ENCODE measurements around the gene NFIB.

DNA sequence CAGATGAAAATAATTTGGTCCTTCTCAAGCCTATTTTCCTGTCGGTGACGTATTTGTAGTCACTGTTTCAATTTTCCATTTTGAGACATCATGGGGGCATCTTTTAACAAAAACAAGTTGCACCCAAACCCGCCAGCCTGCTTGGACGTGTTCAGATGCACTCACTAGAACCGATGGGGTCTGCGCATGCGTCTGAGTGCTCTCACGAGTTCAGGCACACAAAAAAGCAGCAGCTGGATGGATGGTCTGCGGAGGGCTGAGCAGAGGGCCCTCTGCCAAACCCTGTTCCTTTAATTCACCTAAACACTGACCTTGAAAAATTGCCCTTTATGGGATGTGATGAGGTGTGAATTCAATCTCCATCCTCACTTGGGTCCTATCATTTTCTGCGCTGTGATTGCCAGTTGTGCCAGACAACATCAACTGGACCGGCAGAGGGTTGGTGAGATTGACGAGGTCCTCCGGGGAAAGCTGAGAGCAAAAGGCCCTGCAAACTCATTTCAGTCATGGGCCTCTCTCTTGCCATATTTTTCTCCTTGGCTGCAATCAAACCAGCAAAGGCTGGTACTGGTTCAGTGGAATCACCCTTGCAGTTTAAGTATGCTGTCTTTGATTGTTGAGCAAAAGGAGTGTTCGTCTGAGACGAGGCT, 251.9 kb downstream of the NFIB start:
- TF ChIP-seq, protein P1, sequence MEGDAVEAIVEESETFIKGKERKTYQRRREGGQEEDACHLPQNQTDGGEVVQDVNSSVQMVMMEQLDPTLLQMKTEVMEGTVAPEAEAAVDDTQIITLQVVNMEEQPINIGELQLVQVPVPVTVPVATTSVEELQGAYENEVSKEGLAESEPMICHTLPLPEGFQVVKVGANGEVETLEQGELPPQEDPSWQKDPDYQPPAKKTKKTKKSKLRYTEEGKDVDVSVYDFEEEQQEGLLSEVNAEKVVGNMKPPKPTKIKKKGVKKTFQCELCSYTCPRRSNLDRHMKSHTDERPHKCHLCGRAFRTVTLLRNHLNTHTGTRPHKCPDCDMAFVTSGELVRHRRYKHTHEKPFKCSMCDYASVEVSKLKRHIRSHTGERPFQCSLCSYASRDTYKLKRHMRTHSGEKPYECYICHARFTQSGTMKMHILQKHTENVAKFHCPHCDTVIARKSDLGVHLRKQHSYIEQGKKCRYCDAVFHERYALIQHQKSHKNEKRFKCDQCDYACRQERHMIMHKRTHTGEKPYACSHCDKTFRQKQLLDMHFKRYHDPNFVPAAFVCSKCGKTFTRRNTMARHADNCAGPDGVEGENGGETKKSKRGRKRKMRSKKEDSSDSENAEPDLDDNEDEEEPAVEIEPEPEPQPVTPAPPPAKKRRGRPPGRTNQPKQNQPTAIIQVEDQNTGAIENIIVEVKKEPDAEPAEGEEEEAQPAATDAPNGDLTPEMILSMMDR (IDR thresholded peaks at IDR 0.05): no peak
- TF ChIP-seq E2F5 (CRISPR knock-in tag; IDR thresholded peaks at IDR 0.05) (no peak), MXD4 (CRISPR knock-in tag; IDR thresholded peaks at IDR 0.05; ENCODE audit: borderline replicate concordance) (no peak), ZNF232 (CRISPR knock-in tag; IDR thresholded peaks at IDR 0.05) (no peak), CREB1 (CRISPR knock-in tag; IDR thresholded peaks at IDR 0.05) (no peak), EMX1 (CRISPR knock-in tag; IDR thresholded peaks at IDR 0.05) (no peak), CREM (CRISPR knock-in tag; IDR thresholded peaks at IDR 0.05) (no peak)
- TF ChIP-seq, protein P2, sequence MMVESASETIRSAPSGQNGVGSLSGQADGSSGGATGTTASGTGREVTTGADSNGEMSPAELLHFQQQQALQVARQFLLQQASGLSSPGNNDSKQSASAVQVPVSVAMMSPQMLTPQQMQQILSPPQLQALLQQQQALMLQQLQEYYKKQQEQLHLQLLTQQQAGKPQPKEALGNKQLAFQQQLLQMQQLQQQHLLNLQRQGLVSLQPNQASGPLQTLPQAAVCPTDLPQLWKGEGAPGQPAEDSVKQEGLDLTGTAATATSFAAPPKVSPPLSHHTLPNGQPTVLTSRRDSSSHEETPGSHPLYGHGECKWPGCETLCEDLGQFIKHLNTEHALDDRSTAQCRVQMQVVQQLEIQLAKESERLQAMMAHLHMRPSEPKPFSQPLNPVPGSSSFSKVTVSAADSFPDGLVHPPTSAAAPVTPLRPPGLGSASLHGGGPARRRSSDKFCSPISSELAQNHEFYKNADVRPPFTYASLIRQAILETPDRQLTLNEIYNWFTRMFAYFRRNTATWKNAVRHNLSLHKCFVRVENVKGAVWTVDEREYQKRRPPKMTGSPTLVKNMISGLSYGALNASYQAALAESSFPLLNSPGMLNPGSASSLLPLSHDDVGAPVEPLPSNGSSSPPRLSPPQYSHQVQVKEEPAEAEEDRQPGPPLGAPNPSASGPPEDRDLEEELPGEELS (CRISPR knock-in tag; IDR thresholded peaks at IDR 0.05): no peak
- TF ChIP-seq, protein P3, sequence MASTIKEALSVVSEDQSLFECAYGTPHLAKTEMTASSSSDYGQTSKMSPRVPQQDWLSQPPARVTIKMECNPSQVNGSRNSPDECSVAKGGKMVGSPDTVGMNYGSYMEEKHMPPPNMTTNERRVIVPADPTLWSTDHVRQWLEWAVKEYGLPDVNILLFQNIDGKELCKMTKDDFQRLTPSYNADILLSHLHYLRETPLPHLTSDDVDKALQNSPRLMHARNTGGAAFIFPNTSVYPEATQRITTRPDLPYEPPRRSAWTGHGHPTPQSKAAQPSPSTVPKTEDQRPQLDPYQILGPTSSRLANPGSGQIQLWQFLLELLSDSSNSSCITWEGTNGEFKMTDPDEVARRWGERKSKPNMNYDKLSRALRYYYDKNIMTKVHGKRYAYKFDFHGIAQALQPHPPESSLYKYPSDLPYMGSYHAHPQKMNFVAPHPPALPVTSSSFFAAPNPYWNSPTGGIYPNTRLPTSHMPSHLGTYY (CRISPR knock-in tag; IDR thresholded peaks at IDR 0.05): no peak
